Fibroblast of lung (primary cell): ENCODE data around the gene NDST3.

Experiments used
- EZH2 ChIP-seq: IDR thresholded peaks from 2 replicates; pipeline ENCODE4 v1.5.1; 2012; ENCODE audit warnings: low read length, control low read depth, mild to moderate bottlenecking; ENCODE audit errors: missing control alignments
- TF ChIP-seq, protein P1 (sequence below), 2 donors: IDR thresholded peaks in 1 of 2; conservative IDR thresholded peaks in 1 of 2; 1 replicate in 1 of 2; 2 replicates in 1 of 2; pipeline ENCODE4 v1.5.1; 2011 to 2012; ENCODE audit warnings: low read length in 2 of 2, control low read depth in 1 of 2, inconsistent platforms in 1 of 2, low read depth in 1 of 2, mild to moderate bottlenecking in 1 of 2

GRCh38 chr4:118036336-118036735 is 2.0 kb downstream of the NDST3 start:
- TF ChIP-seq, protein P1, sequence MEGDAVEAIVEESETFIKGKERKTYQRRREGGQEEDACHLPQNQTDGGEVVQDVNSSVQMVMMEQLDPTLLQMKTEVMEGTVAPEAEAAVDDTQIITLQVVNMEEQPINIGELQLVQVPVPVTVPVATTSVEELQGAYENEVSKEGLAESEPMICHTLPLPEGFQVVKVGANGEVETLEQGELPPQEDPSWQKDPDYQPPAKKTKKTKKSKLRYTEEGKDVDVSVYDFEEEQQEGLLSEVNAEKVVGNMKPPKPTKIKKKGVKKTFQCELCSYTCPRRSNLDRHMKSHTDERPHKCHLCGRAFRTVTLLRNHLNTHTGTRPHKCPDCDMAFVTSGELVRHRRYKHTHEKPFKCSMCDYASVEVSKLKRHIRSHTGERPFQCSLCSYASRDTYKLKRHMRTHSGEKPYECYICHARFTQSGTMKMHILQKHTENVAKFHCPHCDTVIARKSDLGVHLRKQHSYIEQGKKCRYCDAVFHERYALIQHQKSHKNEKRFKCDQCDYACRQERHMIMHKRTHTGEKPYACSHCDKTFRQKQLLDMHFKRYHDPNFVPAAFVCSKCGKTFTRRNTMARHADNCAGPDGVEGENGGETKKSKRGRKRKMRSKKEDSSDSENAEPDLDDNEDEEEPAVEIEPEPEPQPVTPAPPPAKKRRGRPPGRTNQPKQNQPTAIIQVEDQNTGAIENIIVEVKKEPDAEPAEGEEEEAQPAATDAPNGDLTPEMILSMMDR (conservative IDR thresholded peaks at IDR 0.05 in 1 of 2, IDR thresholded peaks at IDR 0.05 in 1 of 2; ENCODE audit: low read depth in 1 of 2, low read length in 2 of 2): no peak
- TF ChIP-seq EZH2: no peak
